ENCODE results near the gene UTP25.

Gene UTP25

DNA sequence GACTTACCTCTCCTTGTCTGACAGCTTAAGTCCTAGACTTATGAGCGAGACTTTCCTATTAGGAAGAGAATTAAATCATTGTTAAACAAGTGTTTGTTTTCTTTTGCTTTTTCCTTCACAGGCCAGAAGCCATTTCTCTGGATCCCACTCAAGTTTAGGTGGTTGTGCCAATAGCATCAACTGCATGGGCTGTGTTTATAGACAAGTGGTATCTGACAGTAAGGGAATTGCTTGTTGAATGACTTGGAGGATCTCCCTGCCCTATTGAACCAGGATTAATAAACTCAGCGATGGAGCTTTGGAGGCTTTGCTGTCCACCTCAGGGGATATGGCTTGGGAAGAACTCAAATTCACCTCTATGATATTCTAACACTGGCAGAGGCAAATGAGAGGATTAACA, 43.7 kb downstream of the UTP25 start:
- no peak for TF ChIP-seq FOXP2 (optimal IDR thresholded peaks at IDR 0.05; ENCODE audit: borderline replicate concordance, extremely low read depth, extremely low read length, insufficient read depth)
- no peak for TF ChIP-seq SIN3A (IDR thresholded peaks at IDR 0.05; ENCODE audit: borderline replicate concordance, insufficient read depth, low read length)
- no peak for TF ChIP-seq TAF1 (IDR thresholded peaks at IDR 0.05; ENCODE audit: borderline replicate concordance, insufficient read depth, low read length)

DNA sequence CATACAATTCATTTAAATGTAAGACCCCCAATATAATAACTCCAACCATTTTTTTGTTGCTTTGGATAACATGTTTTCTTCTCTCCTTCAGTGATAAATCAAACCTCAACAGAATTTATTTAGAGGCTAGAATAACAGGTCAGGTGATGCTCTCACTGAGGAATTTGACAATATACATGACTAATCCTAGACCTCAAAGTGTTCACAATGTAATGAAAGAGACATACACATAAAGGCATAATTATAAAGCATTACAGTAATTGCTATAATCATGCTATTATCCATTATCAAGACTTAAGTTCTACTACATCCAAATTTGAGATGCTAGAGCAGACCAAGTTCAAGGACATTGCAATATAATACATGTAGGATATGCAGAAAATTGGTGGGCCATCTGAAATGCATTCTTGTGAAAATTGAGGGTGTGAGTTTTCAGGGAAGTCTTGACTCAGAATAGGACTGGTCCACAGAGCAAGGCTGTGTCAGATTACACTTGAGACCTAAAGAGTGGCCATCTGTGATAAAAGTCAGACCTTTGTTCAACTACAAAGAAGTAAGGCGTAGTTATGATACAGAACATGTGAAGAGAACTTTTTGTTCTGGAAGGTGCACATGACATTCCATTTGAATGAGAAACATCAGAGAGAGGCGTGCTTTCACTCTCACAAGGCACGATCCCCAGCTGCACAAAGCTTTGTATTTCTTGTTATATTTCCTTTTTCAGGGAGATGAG, 45.5 kb downstream of the UTP25 start:
- TF ChIP-seq, protein P1, sequence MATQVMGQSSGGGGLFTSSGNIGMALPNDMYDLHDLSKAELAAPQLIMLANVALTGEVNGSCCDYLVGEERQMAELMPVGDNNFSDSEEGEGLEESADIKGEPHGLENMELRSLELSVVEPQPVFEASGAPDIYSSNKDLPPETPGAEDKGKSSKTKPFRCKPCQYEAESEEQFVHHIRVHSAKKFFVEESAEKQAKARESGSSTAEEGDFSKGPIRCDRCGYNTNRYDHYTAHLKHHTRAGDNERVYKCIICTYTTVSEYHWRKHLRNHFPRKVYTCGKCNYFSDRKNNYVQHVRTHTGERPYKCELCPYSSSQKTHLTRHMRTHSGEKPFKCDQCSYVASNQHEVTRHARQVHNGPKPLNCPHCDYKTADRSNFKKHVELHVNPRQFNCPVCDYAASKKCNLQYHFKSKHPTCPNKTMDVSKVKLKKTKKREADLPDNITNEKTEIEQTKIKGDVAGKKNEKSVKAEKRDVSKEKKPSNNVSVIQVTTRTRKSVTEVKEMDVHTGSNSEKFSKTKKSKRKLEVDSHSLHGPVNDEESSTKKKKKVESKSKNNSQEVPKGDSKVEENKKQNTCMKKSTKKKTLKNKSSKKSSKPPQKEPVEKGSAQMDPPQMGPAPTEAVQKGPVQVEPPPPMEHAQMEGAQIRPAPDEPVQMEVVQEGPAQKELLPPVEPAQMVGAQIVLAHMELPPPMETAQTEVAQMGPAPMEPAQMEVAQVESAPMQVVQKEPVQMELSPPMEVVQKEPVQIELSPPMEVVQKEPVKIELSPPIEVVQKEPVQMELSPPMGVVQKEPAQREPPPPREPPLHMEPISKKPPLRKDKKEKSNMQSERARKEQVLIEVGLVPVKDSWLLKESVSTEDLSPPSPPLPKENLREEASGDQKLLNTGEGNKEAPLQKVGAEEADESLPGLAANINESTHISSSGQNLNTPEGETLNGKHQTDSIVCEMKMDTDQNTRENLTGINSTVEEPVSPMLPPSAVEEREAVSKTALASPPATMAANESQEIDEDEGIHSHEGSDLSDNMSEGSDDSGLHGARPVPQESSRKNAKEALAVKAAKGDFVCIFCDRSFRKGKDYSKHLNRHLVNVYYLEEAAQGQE (IDR thresholded peaks at IDR 0.05; ENCODE audit: insufficient read depth in 1 of 2, low read depth in 2 of 2, low read length in 2 of 2) = no peak
- TF ChIP-seq TAF1 (IDR thresholded peaks at IDR 0.05; ENCODE audit: borderline replicate concordance, insufficient read depth, low read length) (no peak), POLR2AphosphoS5 (IDR thresholded peaks at IDR 0.05; ENCODE audit: low read depth, low read length) (no peak), SIN3A (IDR thresholded peaks at IDR 0.05; ENCODE audit: borderline replicate concordance, insufficient read depth, low read length) (no peak), FOXP2 (optimal IDR thresholded peaks at IDR 0.05; ENCODE audit: borderline replicate concordance, extremely low read depth, extremely low read length, insufficient read depth) (no peak)

DNA sequence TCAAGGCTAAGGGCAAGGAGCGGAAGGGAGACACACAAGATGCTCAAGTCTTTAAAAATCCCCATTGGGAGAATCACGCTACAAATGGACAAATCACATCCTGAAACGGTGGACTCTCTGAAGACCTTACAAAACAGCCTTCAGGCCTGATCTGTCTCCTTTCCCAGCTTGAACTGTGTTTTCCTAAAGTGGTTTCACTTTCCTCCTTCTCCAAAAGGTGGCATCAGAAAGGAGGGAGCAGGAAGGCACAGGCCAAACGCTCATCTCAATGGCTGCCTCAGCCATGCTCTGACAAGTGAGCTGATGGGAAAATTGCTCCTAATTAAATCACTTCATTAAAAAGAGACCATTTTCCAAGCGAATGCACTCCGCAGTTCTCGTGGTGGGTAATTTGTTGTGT, 47.7 kb downstream of the UTP25 start:
- TF ChIP-seq SIN3A (IDR thresholded peaks at IDR 0.05; ENCODE audit: borderline replicate concordance, insufficient read depth, low read length) = no peak
- no peak for TF ChIP-seq POLR2AphosphoS5 (IDR thresholded peaks at IDR 0.05; ENCODE audit: low read depth, low read length)
- TF ChIP-seq FOXP2 (optimal IDR thresholded peaks at IDR 0.05; ENCODE audit: borderline replicate concordance, extremely low read depth, extremely low read length, insufficient read depth) = no peak
- no peak for TF ChIP-seq TAF1 (IDR thresholded peaks at IDR 0.05; ENCODE audit: borderline replicate concordance, insufficient read depth, low read length)
- TF ChIP-seq, protein P1 (IDR thresholded peaks at IDR 0.05; ENCODE audit: insufficient read depth in 1 of 2, low read depth in 2 of 2, low read length in 2 of 2) = no peak

DNA sequence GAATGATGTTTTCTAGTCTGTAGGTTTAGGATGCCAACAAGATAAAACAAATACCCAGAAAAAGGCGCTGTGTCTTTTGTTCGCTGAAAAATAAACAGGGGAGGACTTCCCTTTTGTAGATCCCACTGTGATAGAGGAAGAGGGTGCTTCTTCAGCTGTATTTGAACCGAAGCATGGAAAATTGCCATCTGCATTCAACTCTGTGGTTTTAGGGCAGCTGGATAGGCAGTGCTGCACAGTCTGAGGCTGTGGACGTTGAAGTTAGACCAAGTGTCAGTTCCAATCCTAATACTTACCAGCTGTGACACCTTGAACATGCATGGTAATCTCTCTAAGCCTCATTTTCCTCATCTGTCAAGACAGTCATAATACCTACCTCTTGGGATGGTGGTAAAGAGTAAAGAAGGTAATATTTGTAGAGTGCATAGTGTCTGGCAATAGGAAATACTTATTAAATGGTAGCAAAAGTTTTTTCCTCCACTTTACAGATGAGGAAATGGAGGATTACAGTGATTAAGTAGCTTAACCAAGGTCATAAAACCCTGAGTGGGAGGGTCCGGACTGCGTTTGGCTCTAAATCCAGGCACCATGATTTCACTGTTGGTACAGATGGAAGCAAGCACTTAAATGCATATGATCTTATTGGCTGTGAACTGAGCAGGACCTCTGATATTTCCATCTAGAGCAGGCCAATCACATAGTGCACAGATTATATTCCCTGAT, 48.5 kb downstream of the UTP25 start:
- TF ChIP-seq, protein P1 (IDR thresholded peaks at IDR 0.05; ENCODE audit: insufficient read depth in 1 of 2, low read depth in 2 of 2, low read length in 2 of 2) = no peak
- TF ChIP-seq SIN3A (IDR thresholded peaks at IDR 0.05; ENCODE audit: borderline replicate concordance, insufficient read depth, low read length) = no peak
- no peak for TF ChIP-seq TAF1 (IDR thresholded peaks at IDR 0.05; ENCODE audit: borderline replicate concordance, insufficient read depth, low read length)
- TF ChIP-seq POLR2AphosphoS5 (IDR thresholded peaks at IDR 0.05; ENCODE audit: low read depth, low read length) = no peak
- TF ChIP-seq FOXP2 (optimal IDR thresholded peaks at IDR 0.05; ENCODE audit: borderline replicate concordance, extremely low read depth, extremely low read length, insufficient read depth) = no peak

DNA sequence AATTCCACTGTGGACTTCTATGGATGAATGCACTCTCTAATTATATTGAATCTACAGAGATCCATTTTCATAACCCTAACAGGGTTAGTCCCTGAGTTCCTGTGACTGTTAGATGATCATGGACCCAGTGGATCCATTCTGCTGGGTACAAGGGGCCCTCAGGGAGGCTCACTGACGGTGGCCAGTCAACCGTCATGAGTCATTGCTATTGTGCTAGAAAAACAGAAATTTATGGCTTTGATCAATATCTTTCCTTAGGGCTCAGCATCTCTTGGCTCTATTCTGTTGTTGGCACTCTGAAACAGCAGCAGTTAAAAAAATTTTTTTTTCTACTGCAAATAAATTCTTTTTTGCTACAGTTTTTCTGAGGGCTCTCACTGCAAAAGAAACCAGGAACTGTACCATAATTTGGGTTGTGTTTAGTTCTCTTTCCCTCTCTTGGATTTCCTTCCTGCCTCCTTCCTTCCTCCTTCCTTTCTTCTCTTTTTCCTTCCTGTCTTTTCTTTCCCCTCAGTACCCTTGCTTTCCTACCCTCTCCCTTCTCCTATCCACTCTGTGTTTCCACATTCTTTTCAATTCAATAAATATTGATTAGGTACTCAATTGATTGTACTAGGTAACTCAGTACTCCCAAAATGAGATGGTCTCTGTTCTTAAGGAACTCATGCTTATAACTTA, 49.5 kb downstream of the UTP25 start:
- TF ChIP-seq, protein P1 (IDR thresholded peaks at IDR 0.05; ENCODE audit: insufficient read depth in 1 of 2, low read depth in 2 of 2, low read length in 2 of 2) = no peak
- TF ChIP-seq FOXP2 (optimal IDR thresholded peaks at IDR 0.05; ENCODE audit: borderline replicate concordance, extremely low read depth, extremely low read length, insufficient read depth) = no peak
- no peak for TF ChIP-seq TAF1 (IDR thresholded peaks at IDR 0.05; ENCODE audit: borderline replicate concordance, insufficient read depth, low read length)
- no peak for TF ChIP-seq POLR2AphosphoS5 (IDR thresholded peaks at IDR 0.05; ENCODE audit: low read depth, low read length)
- no peak for TF ChIP-seq SIN3A (IDR thresholded peaks at IDR 0.05; ENCODE audit: borderline replicate concordance, insufficient read depth, low read length)
